H1 (cell line): ENCODE measurements around the gene PDIA6. TPM values are rescaled to one million over a fixed set of nuclear protein-coding genes. Genes with fewer than 3 reads are reported as not detected.

ENCODE experiments used
- CTCF ChIA-PET: fragments of 300-600 bp; sonication (Branson Sonifier 250); formaldehyde crosslinking; loops from one replicate; lab custom pipeline; 2021; ENCODE audit not compliant: partially characterized antibody; lab: Charles Lee
- POLR2A ChIA-PET: fragments of 300-600 bp; sonication (Branson Sonifier 250); formaldehyde crosslinking; loops from one replicate; lab custom pipeline; 2021; ENCODE audit warnings: inconsistent platforms; ENCODE audit not compliant: partially characterized antibody; lab: Charles Lee
- DNase-seq, 2 experiments: peaks; one replicate each; pipeline versions ENCODE4 v3.0.0 to v3.0.0-alpha.2; 2010 to 2022; ENCODE audit warnings: low spot score in 2 of 2, low read depth in 1 of 2, mixed read lengths in 1 of 2
- FAIRE-seq: peaks from 2 replicates; lab custom pipeline; 2011; peaks lifted over from hg19 to GRCh38; lab: Jason Lieb, UNC
- H2AFZ ChIP-seq: 2 replicates; pipeline ENCODE4 v1.8.1; 2012; ENCODE audit warnings: low read length, inconsistent platforms
- H2AK5ac ChIP-seq: 2 replicates; pipeline ENCODE4 v1.6.1; 2013; ENCODE audit warnings: low read depth, low read length
- H2BK120ac ChIP-seq: replicated peaks from 2 replicates; pipeline ENCODE3; 2013; ENCODE audit warnings: low read depth, low read length, inconsistent platforms
- H2BK12ac ChIP-seq: 2 replicates; pipeline ENCODE4 v1.6.1; 2013; ENCODE audit warnings: low read depth, low read length
- H2BK15ac ChIP-seq: 2 replicates; pipeline ENCODE4 v1.6.1; 2013; ENCODE audit warnings: low read length
- H2BK20ac ChIP-seq: 2 replicates; pipeline ENCODE4 v1.6.1; 2013; ENCODE audit warnings: low read length
- H2BK5ac ChIP-seq: 2 replicates; pipeline ENCODE4 v1.6.1; 2013; ENCODE audit warnings: low read depth, low read length
- H3K14ac ChIP-seq: 2 replicates; pipeline ENCODE4 v1.6.1; 2013; ENCODE audit warnings: inconsistent platforms; ENCODE audit not compliant: insufficient read length
- H3K18ac ChIP-seq: 2 replicates; pipeline ENCODE4 v1.6.1; 2013; ENCODE audit warnings: low read length; ENCODE audit errors: extremely low read depth
- H3K23ac ChIP-seq: 2 replicates; pipeline ENCODE4 v1.6.1; 2013; ENCODE audit warnings: inconsistent platforms; ENCODE audit not compliant: insufficient read length
- H3K23me2 ChIP-seq: 2 replicates; pipeline ENCODE4 v1.6.1; 2013; ENCODE audit warnings: low read depth, low read length
- H3K27ac ChIP-seq: 2 replicates; pipeline ENCODE4 v1.6.1; 2011; ENCODE audit warnings: low read depth, low read length, inconsistent platforms
- H3K27me3 ChIP-seq, 4 experiments: replicated peaks in 1 of 4; 1 replicate in 1 of 4; 2 replicates in 3 of 4; pipeline versions ENCODE4 v1.6.1 to v1.8.1; 2011 to 2013; ENCODE audit warnings: low read length in 3 of 4, mild to moderate bottlenecking in 3 of 4, inconsistent platforms in 2 of 4, mixed read lengths in 2 of 4, moderate library complexity in 1 of 4; ENCODE audit not compliant: control insufficient read depth in 3 of 4, insufficient read depth in 3 of 4; ENCODE audit errors: extremely low read depth in 1 of 4
- H3K36me3 ChIP-seq, 4 experiments: 2 replicates each; pipeline versions ENCODE4 v1.6.1 to v1.8.1; 2011 to 2013; ENCODE audit warnings: mild to moderate bottlenecking in 4 of 4, low read length in 3 of 4, moderate library complexity in 2 of 4, control low read depth in 1 of 4, inconsistent platforms in 1 of 4; ENCODE audit not compliant: insufficient read depth in 4 of 4, control insufficient read depth in 2 of 4
- H3K4ac ChIP-seq: replicated peaks from 2 replicates; pipeline ENCODE3; 2013; ENCODE audit warnings: low read length, low read depth, mixed read lengths, inconsistent platforms; ENCODE audit not compliant: insufficient read length
- H3K4me1 ChIP-seq, 4 experiments: replicated peaks in 1 of 4; 1 replicate in 1 of 4; 2 replicates in 3 of 4; pipeline versions ENCODE4 v1.6.1 to v1.8.1; 2011 to 2013; ENCODE audit warnings: low read length in 3 of 4, inconsistent platforms in 2 of 4, mixed read lengths in 1 of 4; ENCODE audit not compliant: insufficient read depth in 4 of 4, control insufficient read depth in 3 of 4
- H3K4me2 ChIP-seq, 2 experiments: 2 replicates each; pipeline versions ENCODE4 v1.6.1 to v1.8.1; 2011 to 2013; ENCODE audit warnings: low read depth in 2 of 2, low read length in 2 of 2, control low read depth in 1 of 2, inconsistent platforms in 1 of 2, mild to moderate bottlenecking in 1 of 2; ENCODE audit not compliant: insufficient read depth in 1 of 2
- H3K4me3 ChIP-seq, 4 experiments: fragments of 200-600, 300-600 bp in 1 of 4; sonication (generic), shearing (Covaris generic), sonication (Bioruptor Twin) in 1 of 4; 2 replicates each; pipeline versions ENCODE4 v1.5.1 to v1.8.1; 2011 to 2016; ENCODE audit warnings: low read length in 4 of 4, low read depth in 3 of 4, control low read depth in 2 of 4, inconsistent platforms in 2 of 4, mild to moderate bottlenecking in 2 of 4, mixed read lengths in 1 of 4, moderate library complexity in 1 of 4; ENCODE audit not compliant: insufficient read depth in 2 of 4; ENCODE audit errors: extremely low read depth in 1 of 4
- H3K56ac ChIP-seq: replicated peaks from 2 replicates; pipeline ENCODE3; 2013; ENCODE audit warnings: low read depth, mild to moderate bottlenecking, mixed read lengths, low read length, inconsistent platforms; ENCODE audit not compliant: insufficient read length
- H3K79me1 ChIP-seq: 2 replicates; pipeline ENCODE4 v1.6.1; 2013; ENCODE audit warnings: low read depth, low read length, control low read depth
- H3K79me2 ChIP-seq, 2 experiments: 2 replicates each; pipeline versions ENCODE4 v1.6.1 to v1.8.1; 2012 to 2013; ENCODE audit warnings: low read length in 2 of 2, mild to moderate bottlenecking in 2 of 2, inconsistent platforms in 1 of 2; ENCODE audit not compliant: insufficient read depth in 2 of 2, control insufficient read depth in 1 of 2
- H3K9ac ChIP-seq, 4 experiments: replicated peaks in 1 of 4; 1 replicate in 1 of 4; 2 replicates in 3 of 4; pipeline versions ENCODE4 v1.6.1 to v1.8.1; 2011 to 2013; ENCODE audit warnings: low read depth in 3 of 4, low read length in 3 of 4, control low read depth in 2 of 4, mild to moderate bottlenecking in 2 of 4, moderate library complexity in 2 of 4, inconsistent platforms in 1 of 4; ENCODE audit errors: extremely low read depth in 1 of 4
- H3K9me3 ChIP-seq, 2 experiments: 2 replicates each; pipeline versions ENCODE4 v1.6.1 to v1.8.1; 2012 to 2013; ENCODE audit warnings: mild to moderate bottlenecking in 2 of 2, moderate library complexity in 2 of 2, control low read depth in 1 of 2, inconsistent platforms in 1 of 2, low read depth in 1 of 2, low read length in 1 of 2, mixed read lengths in 1 of 2; ENCODE audit not compliant: insufficient read depth in 2 of 2
- H4K20me1 ChIP-seq, 2 experiments: replicated peaks in 1 of 2; 2 replicates each; pipeline versions ENCODE3 to v1.8.1; 2011 to 2013; ENCODE audit warnings: inconsistent platforms in 2 of 2, low read length in 2 of 2, mild to moderate bottlenecking in 1 of 2; ENCODE audit not compliant: insufficient read depth in 2 of 2, control insufficient read depth in 1 of 2
- H4K5ac ChIP-seq: 2 replicates; pipeline ENCODE4 v1.6.1; 2013; ENCODE audit warnings: low read length, low read depth, mixed read lengths, inconsistent platforms; ENCODE audit not compliant: insufficient read length
- H4K8ac ChIP-seq: 2 replicates; pipeline ENCODE4 v1.8.0; 2013; ENCODE audit warnings: mild to moderate bottlenecking, moderate library complexity, low read length, inconsistent platforms; ENCODE audit not compliant: insufficient read depth; ENCODE audit errors: extremely low read depth
- H4K91ac ChIP-seq: replicated peaks from 2 replicates; pipeline ENCODE3; 2013; ENCODE audit warnings: low read length, mixed read lengths, inconsistent platforms; ENCODE audit not compliant: insufficient read length
- GABPA ChIP-seq: IDR thresholded peaks from 2 replicates; pipeline ENCODE4 v1.6.1; 2011; ENCODE audit warnings: mild to moderate bottlenecking, low read length, moderate library complexity, borderline replicate concordance; ENCODE audit not compliant: insufficient read depth
- SIN3A ChIP-seq, 2 experiments: IDR thresholded peaks in 1 of 2; conservative IDR thresholded peaks in 1 of 2; 2 replicates each; pipeline ENCODE4 v1.6.1; 2011 to 2012; ENCODE audit warnings: low read length in 2 of 2, improper control_type of control experiment in 1 of 2, low read depth in 1 of 2, mild to moderate bottlenecking in 1 of 2
- WGBS, 2 experiments: shearing (Covaris generic) in 1 of 2; methylation state at CpG; one replicate each; pipeline versions ENCODE4 v1.1.6 to v1.1.7; 2013 to 2015; ENCODE audit warnings: low lambda C conversion rate in 2 of 2, mixed read lengths in 2 of 2, inconsistent platforms in 1 of 2, low coverage in 1 of 2, missing lambda C conversion rate in 1 of 2; ENCODE audit not compliant: insufficient replicate concordance in 2 of 2, insufficient coverage in 1 of 2, insufficient read length in 1 of 2; ENCODE audit errors: extremely low coverage in 1 of 2, missing lambda C conversion rate in 1 of 2; 5-methylcytosine and 5-hydroxymethylcytosine counted together
- polyA plus RNA-seq, 7 experiments: library from polyadenylated mRNA; depleted of rRNA in 3 of 7; stranded (reverse) in 5 of 7; unstranded in 2 of 7; fragments of >200 nt in 5 of 7; fragments of 200-250 nt in 2 of 7; gene quantifications; 1 replicate in 5 of 7; 2 replicates in 1 of 7; 4 replicates in 1 of 7; pipeline versions ENCODE4 v1.2.1 to v1.2.3, GENCODE V29; 2011 to 2013; ENCODE audit warnings: missing spikeins in 2 of 7, mixed read lengths in 2 of 7
- total RNA-seq: library from RNA; stranded (reverse); fragmentation: NEBNext Ultra II Directional; extraction: Animal tissue kit (Norgen Biotek cat#: 25700); gene quantifications from 2 replicates; pipeline ENCODE4 v1.2.1, GENCODE V29; 2021

The PDIA6 gene
- total and polyA plus RNA-seq, 2 of the 8 experiments (the other 6 are each of a cell fraction or from before 2014, with no cell fraction given): 181 to 384 TPM

- H3K27me3 ChIP-seq: no peaks in the 10 kb centered on the region; a peak in 1 of 7 replicates
- no peak for TF ChIP-seq GABPA
- peak in 1 of 2 experiments; percentile 55; a peak in 1 of 4 replicates for TF ChIP-seq SIN3A (conservative IDR thresholded peaks at IDR 0.05 in 1 of 2, IDR thresholded peaks at IDR 0.05 in 1 of 2; ENCODE audit: low read depth in 1 of 2, low read length in 2 of 2)
- TF ChIP-seq, all 59 proteins: peak for 1
- DNase-seq (peak in 1 of 2 experiments; percentile 67), FAIRE-seq (no peak)
- H4K91ac ChIP-seq: no peak overlapping the region
- no peak overlapping the region for H3K14ac ChIP-seq
- H2BK20ac ChIP-seq: no peak overlapping the region
- H3K9me3 ChIP-seq: peaks cover 5 to 16% of the 10 kb centered on the region in 2 experiments; a peak in 3 of 4 replicates
- H3K23ac ChIP-seq: no peak overlapping the region
- CTCF ChIA-PET: interaction anchor here (0.9 to 11.2 kb wide), 4 partner anchors 40 to 181 kb away, joined by 4 to 234 read pairs (median 7); partner anchors contain the start of gene KCNF1
- WGBS, 2 experiments: 81% methylated on average over 8 of the region's 8 CpGs; no CpG with 5 or more reads in 1 of the 2 experiments
- no peak overlapping the region for H2AFZ ChIP-seq
- POLR2A ChIA-PET: no interaction called here
- no peak overlapping the region for H3K4me2 ChIP-seq
- peaks cover 0 to 3% (median 1%) of the 10 kb centered on the region in 4 experiments; a peak in 4 of 7 replicates for H3K4me1 ChIP-seq
- H2BK15ac ChIP-seq: no peak overlapping the region
- no peak overlapping the region for H4K5ac ChIP-seq
- H2BK5ac ChIP-seq: no peak overlapping the region
- no peak overlapping the region for H2BK120ac ChIP-seq
- H3K4ac ChIP-seq: no peak overlapping the region
- H3K56ac ChIP-seq: no peak overlapping the region
- H2AK5ac ChIP-seq: no peak overlapping the region
- no peak overlapping the region for H3K27ac ChIP-seq
- H3K23me2 ChIP-seq: no peaks in the 10 kb centered on the region
- H3K36me3 ChIP-seq: no peaks in the 10 kb centered on the region
- H3K79me1 ChIP-seq: no peaks in the 10 kb centered on the region
- no peak overlapping the region for H2BK12ac ChIP-seq
- no peak overlapping the region for H4K8ac ChIP-seq
- H3K4me3 ChIP-seq: no peak overlapping the region
- no peaks in the 10 kb centered on the region for H4K20me1 ChIP-seq
- H3K79me2 ChIP-seq: no peaks in the 10 kb centered on the region
- no peak overlapping the region for H3K9ac ChIP-seq
- no peak overlapping the region for H3K18ac ChIP-seq
Observed at GRCh38 chr2:10839813-10840212, 27.2 kb upstream of the PDIA6 start.
